Stimulated activated CD8-positive, alpha-beta memory T cell treated with anti-CD3 and anti-CD28 coated beads, Interleukin-7, amount 100 ng/mL, for 24 hours (primary cell): ENCODE measurements around the gene NAXD.
"Not testable (repeated sequence)": the region's sequence is repeated elsewhere in the genome, so short reads cannot be mapped to it uniquely, and the experiment has no call there.

Experiments used
- DNase-seq: peaks from one replicate; pipeline ENCODE4 v3.0.0-alpha.2; 2020; ENCODE audit warnings: low read depth

The NAXD gene

DNA sequence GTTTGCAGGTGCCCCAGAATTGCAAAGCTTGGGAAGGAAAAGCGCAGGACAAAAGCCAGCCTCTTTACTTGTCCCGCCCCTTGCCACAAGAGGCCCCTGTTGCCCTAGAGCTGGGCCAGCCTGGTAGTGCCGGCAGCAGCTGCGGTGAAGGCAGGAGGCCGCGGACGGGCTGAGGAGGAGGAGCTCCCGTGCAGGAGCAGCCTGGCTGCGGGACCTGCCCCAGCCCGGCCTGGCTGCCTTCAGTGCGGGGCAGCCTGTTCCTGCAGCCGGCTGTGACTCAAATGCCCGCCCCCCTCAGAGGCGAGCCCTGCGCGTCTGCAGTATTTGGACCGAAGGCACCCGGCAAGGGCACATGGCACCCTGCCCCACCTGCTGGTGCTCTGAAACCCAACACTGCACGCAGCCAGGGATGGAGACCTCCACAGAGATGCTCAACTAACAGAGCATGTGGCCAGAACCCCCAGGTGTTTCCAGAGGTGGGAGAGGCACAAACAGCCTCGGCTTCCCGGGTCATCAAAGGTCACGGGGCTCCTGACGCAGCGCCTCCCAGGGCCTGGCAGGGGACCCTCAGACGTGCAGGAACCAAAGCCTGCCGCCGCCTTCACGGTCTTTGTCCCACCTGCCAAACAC is 29.7 kb downstream of the NAXD start:
- no peak for DNase-seq

DNA sequence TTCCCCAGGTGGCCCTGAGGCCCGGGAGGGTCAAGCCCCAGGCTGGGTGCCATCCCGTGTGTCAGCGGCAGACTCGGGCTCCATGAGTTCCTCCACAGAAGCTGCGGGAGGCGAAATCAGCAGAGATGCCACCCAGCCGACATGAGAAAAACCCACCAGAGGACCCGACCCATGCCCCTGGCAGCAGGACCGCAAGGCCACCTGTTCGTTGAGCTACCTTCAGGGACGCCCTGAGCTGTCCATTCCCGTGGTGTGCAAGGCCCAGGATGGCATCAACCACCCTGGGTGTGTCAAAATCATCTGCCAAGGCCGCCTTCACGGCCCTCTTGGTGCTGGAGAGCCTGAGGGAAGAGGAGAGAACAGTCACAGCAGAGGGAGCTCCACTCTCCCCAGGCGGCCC is 30.4 kb downstream of the NAXD start:
- no peak for DNase-seq

DNA sequence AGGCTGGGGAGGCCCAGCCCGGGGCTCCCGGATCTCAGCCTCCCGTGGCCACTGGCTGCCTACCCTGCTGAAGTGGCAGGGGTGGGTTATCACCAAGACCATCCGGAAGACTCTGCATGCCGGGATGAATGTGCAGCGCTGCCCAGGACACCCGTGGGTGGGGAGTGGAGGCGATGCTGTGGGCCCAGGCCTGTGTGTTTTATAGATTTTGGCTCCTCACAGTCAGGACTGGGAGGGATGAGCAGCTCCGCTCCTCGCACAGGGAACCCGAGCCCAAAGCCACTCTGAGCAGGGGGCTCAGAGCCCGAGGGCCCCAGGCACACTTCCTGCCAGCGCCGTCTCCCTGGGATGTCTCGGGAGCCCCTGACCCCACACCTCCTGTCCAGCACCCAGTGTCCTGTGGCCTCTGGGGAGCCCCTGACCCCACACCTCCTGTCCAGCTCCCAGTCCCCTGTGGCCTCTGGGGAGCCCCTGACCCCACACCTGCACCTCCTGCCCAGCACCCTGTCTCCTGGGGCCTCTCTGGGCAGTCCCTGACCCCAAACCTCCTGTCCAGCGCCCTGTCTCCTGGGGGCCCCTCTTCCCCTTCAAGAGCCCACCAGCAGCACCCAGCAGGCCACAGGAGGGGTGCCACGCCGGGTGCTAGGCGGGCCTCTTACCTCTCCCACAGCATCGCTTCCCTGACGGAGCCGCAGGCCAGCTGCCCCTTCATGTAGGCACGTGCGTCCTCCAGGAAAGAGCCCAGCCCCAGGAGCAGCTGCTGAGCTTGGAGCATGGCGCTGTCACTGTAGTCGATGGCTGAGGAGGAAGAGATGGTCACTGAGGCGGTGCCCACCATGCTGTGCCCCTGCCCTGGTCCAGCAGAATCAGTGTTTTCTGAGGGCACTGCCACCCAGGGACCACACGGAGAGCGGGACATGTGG is 31.4 kb downstream of the NAXD start:
- no peak for DNase-seq

DNA sequence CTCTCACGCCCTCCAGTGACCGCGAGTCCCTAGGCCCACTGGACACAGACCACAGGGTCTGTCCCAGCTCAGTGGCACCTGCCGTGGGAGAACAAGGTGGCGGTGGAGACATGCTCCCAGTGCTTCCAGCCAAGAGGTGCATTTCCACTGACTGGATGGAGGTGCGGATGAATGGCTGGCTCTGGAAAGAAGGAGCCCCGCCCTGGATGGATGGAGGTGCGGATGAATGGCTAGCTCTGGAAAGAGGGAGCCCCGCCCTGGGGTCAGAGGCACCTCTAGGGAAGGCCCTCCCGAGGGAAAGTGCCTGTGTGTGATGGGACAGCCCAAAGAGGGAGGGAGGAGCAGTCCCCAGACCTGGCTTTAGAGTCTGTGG is 32.0 kb downstream of the NAXD start:
- no peak for DNase-seq

DNA sequence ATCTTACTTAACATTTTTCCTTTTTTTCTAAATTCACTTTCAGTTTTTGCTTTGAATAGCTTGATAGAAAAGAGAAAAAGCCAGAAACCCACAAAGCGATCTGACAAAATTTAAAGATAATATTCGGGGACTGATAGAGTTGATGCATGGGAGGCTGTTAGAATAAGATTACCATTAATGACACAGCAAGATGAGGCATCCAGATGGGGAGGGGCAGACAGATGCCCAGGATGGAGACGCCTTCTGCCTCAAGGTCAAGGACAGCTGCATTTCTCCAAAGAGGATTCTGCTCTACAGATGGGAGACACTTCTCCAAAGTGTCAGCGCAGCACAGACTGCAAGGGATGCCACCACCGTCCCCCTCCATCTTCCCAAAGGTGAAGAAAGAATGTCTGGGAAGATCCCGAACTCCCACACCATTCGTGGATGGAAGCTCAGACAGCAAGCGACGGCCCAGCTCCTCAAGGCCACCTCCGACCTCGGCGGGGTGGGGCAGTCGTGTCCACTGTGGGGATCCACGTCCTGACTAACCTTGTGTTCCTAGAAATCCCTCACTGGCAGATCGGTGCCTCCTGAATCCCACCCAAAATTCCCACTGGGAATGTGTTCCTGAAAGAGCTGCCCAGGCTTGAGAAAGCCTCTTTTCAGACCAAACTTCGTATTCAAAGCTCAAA is 32.9 kb downstream of the NAXD start:
- no peak for DNase-seq

DNA sequence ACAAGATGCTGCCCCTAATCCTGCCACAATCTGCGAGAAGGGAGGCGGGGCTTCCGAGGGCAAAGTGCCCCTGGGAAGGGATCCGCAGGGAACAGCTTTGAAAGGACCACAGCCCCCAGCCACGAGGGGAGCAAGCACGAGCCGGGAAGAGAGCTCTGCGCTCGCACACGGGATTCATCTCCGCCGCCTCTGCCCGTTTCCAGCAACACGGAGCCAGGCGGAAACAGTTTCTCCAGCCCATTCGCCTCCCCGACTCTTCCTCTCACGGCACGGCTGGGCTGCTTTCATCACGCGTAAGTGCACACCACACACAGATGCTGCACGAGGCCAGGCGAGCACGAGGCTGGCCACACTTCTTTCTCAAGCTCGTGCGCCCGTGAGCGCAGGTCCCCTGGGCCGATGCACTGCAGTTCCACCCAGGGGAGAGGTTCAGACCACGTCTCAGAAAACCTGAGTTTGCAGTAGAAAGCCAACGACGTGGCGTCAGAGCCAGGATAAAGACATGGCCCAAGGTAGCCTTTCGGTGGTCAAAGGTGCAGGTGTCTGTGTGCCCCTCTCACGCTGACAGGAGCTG is 33.6 kb downstream of the NAXD start:
- no peak for DNase-seq

DNA sequence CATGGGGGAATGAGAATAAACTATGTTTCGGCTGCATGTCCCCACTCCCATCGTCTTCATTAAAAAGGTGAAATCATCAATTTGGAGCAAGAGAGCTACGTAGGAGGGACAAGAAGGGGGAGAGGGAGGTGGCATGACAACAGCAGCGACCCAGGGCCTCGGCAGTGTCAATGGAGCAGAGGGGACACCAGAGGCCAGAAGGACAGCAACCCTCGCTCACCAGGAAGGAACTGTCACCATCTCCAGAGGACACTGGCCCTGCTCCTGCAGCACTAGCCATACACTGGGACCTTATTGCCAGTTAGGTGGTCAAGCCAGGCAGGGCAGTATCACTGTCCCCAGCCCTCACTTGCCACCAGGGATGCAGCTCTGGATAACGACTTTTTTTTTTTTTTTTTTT is 34.2 kb downstream of the NAXD start:
- no peak for DNase-seq

DNA sequence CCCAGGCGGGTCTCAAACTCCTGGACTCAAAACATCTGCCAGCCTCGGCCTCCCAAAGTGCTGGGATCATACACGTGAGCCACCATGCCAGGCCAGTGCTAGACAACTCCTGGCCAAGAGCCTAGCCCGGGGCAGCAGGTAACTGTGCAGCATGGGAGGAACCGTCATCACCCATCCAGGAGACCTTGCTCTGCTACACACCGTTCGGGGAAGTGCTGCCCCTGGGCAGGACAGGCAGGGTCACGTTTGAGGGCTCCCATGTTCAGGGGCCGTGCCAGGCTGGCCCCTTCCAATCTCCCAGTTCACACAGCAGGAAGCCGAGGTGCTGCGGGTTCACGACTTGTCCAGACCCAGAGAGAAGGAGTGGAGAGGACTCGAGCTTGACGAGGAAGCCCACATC is 35.1 kb downstream of the NAXD start:
- no peak for DNase-seq

DNA sequence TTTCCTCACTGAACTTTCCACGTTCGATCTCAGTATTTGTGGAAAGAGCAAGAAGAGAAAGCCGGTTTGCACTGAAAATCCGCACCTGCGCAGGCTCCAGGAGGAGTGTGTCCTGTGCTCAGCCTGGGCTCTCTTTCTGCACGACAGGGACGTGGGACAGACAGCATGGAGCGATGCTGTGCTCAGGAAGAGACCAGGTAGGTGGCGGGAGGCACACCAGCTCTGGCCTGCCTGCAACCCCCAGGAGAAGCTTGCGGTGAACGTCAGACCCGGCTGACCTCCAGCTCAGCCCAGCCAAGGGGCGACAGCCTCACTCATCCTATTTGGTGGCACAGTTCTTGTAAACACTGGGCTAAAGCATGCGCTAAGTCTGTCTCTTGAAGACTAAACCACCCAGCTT is 35.9 kb downstream of the NAXD start:
- no peak for DNase-seq

DNA sequence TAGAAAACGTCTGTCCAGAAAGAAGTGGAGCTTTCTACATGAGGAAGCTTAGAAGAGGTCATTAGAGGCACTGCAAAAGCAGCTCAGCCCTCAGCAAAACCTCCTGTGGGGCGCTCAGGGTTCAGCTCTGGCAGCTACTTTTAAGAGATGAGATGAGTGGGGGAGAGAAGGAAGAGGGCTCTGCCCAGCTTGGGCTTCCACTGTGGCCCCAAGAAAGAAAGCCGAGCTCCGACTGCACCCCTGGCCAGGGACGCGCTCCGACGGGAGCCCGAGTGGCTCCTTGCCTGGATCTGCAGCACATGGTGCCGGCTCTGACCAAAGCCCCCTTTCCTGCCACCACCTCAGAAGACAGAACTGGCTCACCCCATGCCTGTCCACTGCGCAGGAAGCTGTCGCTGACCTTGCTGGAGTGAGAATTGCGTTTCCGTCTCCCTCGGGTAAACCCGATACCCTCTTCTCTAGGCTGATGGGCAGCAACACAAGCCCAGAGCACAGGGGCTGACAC is 36.4 kb downstream of the NAXD start:
- no peak for DNase-seq

DNA sequence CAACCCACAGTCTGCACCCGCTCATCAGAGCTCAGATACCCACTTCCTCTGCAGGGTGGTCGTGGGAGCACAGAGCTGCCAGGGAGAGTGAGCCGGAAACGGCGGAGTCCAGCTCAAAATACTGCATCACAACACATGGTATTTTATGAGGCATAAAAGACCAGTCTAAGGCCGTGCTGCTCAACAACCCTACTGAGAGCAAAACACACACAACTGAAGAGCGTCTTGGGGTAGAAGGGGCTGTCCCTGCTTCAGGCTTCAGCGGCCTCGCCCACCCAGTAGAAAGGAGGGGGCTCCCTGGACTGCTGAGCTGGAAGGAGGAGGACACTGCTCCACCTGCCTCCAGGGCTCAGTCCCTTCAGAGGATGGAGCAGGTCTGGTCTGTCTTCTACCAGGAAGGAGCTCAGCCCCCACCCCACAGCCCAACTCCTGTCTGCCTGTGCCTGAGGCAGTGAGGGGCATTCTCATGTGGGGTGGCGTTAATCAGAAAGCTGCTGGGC is 36.9 kb downstream of the NAXD start:
- DNase-seq: no peak

DNA sequence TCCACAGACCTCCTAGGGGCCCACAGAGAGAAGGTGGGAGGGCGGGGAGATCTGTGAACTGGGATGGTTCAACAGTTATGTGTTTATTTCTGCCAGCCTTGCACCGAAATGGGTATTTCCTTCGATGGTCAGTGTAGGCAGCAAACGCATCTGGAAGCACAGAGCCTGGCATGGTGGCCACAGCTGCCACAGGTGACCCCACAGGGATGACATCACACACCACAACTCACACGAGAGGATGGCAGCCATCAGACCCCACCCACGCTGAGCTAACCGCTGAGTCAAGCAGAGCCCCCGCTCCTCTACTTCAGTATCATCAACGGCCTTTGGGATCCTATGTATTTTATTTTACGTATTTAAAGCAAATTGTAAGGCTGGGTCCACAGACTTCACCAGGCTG is 37.4 kb downstream of the NAXD start:
- DNase-seq: no peak

DNA sequence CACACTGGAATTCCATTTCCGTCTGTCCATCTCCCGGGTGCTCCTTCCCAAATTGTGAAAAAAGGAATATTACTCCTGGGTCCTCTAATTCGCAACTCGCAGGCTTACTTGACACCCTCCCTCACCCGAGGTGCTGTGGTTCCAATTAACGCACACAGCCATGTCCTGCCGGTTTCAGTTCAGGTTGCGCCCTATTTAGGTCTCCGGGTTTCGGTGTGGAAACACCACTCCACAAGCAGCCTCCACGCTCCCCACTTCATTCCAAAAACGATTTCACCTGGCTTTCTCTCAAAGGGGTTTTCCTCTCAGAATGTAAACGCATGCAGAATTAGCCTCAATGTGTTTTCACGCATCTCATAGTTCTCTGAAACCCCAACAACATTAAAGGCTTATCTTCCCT is 37.9 kb downstream of the NAXD start:
- DNase-seq: no peak

DNA sequence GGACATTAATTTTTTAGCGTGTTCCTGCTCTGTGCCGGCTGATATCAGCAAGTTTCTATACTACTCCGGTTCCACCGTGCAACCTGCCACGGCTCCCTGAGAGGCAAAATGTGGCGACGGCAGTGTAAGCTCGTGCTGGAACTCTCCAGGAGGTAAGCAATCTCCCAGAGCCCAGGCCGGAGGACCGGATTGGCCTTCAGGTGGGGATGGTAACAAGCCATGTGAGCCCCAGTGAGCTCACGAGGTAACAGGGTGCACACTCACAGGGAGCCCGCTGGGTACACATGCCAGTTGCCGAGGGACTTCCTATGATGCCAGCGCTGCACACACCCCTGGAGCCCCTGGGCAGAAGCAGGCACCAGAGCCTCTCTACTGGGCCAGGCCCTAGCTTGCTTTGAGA is 38.5 kb downstream of the NAXD start:
- DNase-seq: no peak

DNA sequence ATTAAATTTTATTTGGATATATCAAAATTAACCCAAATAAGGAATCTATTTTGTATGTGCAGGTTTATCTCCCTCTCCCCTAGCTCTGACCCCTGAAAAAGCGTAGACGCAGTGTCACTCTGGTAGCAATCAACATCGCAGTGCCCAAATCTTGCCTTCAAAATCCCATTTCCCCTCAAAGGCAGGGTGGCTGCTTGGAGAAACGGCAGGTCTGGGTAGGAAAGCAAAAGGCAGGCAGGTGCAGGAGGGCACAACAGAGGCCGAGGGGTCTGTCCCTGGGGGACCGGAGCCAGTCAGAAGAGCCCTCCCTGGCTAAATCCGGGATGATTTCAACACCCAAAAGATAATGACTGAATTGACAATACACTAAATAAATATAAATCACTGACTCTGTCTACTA is 41.9 kb downstream of the NAXD start:
- no peak for DNase-seq

DNA sequence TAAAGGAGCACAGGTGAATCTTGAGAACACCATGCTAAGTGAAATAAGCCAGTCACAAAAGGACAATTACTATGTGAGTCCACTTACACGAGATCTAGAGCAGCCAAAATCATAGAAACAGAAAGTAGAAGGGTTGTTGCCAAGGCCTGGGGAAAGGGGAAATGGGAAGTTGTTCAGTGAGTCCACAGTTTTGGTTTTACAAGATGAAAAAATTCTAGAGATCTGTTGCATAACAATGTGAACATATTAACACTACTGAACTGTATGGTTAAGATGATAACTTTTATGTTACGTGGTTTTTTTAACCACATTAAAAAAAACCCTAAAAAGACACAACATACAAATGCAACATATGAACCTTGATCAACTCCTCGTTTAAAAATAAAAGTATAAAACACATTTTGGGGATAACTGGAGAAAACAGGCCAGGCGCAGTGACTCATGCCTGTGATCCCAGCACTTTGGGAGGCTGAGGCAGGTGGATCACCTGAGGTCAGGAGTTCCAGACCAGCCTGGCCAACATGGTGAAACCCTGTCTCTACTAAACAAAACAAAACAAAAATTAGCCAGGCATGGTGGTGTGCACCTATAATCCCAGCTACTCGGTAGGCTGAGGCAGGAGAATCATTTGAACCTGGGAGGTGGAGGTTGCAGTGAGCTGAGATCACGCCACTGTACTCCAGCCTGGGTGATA is 43.0 kb downstream of the NAXD start:
- not testable (repeated sequence) for DNase-seq

DNA sequence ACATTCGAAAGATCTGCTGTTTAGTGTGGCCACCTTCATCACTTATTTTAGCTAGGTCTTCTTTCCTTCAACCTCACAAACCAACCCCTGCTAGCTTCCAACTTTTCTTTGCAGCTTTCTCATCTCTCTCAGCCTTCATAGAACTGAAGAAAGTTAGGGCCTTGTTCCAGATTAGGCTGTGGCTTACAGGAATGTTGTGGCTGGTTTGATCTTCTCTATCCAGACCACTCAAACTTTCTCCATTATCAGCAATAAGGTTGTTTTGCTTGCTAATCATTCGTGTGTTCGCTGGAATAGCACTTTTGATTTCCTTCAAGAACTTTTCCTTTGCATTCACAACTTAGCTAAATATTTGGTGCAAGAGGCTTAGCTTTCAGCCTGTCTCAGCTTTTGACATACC is 45.9 kb downstream of the NAXD start:
- DNase-seq: no peak

DNA sequence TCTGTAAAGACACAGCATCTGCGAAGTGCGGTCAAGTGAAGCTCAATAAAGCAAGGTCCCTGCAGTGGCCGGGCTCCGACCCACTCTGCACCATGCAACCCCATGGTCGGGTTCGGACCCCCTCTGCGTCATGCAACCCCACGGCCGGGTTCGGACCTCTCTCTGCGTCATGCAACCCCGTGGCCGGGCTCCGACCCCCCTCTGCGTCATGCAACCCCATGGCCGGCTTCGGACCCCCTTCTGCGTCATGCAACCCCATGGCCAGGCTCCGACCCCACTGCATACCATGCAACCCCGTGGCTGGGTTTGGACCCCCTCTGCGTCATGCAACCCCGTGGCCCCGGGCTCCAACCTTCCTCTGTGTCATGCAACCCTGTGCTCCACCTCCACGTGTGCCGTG is 46.7 kb downstream of the NAXD start:
- no peak for DNase-seq

DNA sequence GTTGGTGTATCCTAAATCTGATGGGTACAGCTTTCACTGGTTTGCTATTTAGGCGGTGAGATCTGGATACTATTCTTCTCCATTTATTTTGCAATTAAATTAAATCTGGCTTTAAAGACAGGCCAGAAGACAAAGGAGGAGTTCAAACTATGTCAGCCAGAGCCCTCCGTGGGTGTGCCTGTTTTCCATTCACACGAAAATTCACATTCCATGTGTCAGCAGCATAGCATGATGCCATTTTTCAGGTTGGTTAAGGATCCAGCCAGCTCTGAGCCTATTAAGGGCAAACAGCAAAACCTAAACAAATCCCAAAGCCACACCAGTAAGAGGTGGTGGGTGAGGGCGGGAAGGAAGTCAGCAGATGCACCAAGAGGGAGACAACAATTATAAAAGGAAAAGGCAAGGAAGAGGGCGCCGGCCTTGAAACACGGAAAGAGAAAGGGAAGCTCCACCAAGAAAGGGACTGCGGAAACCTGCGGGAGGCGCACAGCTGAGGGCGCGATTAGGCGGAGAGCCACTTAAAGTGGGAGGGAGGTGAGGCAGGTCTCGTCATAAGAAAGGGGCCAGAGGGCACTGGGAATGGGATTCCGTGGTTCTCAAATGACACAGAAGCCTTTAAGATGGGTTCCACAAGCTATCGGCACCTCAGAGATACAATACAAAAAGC is 47.6 kb downstream of the NAXD start:
- DNase-seq: no peak

DNA sequence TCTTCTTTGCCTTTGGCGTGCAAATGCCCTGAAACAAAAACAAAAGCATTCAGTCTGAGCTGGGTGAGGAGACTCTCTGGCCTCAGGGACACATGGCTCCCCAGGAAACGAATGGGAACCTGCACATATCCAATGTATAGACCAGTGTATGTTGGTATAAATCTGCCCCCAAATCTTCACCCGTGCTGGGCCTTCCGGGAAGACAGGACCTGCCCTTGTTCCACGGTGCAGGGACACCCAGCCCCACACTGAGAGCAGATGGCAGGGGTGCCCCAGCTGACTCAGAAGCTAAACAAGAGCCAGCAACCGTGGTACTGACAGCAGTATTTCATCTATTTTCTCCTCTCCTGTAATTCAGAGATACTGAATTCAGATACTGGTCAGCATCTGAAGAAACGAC is 48.1 kb downstream of the NAXD start:
- DNase-seq: no peak

DNA sequence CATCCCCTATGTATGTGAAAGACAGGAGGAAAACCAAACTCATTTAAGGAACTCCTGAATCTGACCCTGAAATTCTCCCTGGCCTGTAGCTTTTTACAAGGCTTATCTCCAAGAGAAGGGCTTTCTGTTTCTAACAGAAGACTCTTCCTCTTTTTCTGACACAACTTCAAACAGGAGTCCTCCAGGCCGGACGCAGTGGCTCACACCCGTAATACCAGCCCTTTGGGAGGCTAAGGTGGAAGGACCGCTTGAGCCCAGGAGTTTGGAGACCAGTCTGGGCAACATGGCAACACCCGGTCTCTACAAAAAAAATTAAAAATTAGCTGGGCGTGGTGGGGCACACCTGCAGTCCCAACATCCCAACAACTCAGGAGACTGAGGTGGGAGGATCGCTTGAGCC is 48.7 kb downstream of the NAXD start:
- DNase-seq: no peak
